HCT116 (cell line): ENCODE data around the gene LRBA.

Source experiments
- CTCF ChIP-seq, 3 experiments: fragments of 200-600 bp in 1 of 3; sonication (generic) in 1 of 3; IDR thresholded peaks in 2 of 3; conservative IDR thresholded peaks in 1 of 3; 2 replicates each; pipeline ENCODE4 v1.5.1; 2012 to 2017; ENCODE audit warnings: low read depth in 2 of 3, low read length in 2 of 3, antibody characterized with exemption in 1 of 3, borderline replicate concordance in 1 of 3, control low read depth in 1 of 3, mild to moderate bottlenecking in 1 of 3, mixed read lengths in 1 of 3, mixed run types in 1 of 3, moderate library complexity in 1 of 3; ENCODE audit not compliant: insufficient read depth in 1 of 3
- EZH2 ChIP-seq: fragments of 200-600 bp; sonication (generic); IDR thresholded peaks from 2 replicates; pipeline ENCODE4 v1.6.1; 2017; ENCODE audit warnings: antibody characterized with exemption, mixed run types
- POLR2A ChIP-seq: IDR thresholded peaks from 2 replicates; pipeline ENCODE4 v1.7.0; 2011; ENCODE audit warnings: borderline replicate concordance; ENCODE audit not compliant: insufficient read depth, insufficient read length; ENCODE audit errors: extremely low read depth
- POLR2AphosphoS5 ChIP-seq: IDR thresholded peaks from 2 replicates; pipeline ENCODE4 v1.6.1; 2011; ENCODE audit warnings: mild to moderate bottlenecking, low read depth, low read length, moderate library complexity
- YY1 ChIP-seq: IDR thresholded peaks from 2 replicates; pipeline ENCODE4 v1.6.1; 2011; ENCODE audit warnings: low read length, low read depth, moderate library complexity, mild to moderate bottlenecking; ENCODE audit not compliant: insufficient replicate concordance; ENCODE audit errors: extremely low read depth
- ZNF274 ChIP-seq: fragments of 200-500 bp; sonication (Bioruptor generic); IDR thresholded peaks from 2 replicates; pipeline ENCODE4 v1.6.1; 2014; ENCODE audit warnings: mild to moderate bottlenecking, low read depth, low read length, inconsistent platforms

DNA sequence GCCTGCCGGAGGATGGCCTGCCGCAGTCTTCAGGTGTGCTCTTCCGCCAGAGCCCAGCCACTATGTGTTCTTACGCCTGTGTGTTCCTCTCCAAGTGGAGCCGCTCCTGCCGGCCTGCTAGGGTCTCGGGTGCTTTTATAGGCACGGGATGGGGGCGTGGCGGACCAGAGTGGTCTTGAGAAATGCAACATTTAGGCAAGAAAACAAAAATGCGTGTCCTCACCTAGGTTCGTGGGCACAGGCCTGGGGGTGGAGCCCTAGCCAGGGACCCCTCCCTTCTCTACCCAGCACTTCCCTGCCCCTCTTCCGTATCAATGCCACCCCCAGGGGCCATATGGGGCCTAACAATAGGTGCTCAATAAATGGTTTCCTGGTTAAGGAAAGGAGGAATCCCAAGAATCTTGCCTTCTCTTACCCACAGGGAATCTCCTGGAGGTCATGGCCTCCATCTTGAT is 34.4 kb upstream of the LRBA start:
- TF ChIP-seq CTCF (IDR thresholded peaks at IDR 0.05 in 2 of 3, conservative IDR thresholded peaks at IDR 0.05 in 1 of 3; ENCODE audit: borderline replicate concordance in 1 of 3, insufficient read depth in 1 of 3, low read depth in 2 of 3, low read length in 2 of 3), result no peak
- TF ChIP-seq YY1, result no peak
- no peak for TF ChIP-seq POLR2A
- TF ChIP-seq EZH2, result no peak
- TF ChIP-seq POLR2AphosphoS5, result no peak
- no peak for TF ChIP-seq ZNF274
